Spleen (tissue), 11 donors: ENCODE data around the gene PLK3. TPM values are rescaled to one million over a fixed set of nuclear protein-coding genes. Genes with fewer than 3 reads are reported as not detected.
"Not testable (repeated sequence)": the region's sequence is repeated elsewhere in the genome, so short reads cannot be mapped to it uniquely, and the experiment has no call there.

ENCODE experiments used
- DNase-seq: peaks from one replicate; pipeline ENCODE4 v3.0.0-alpha.2; 2020
- H3K27ac ChIP-seq, 8 donors: fragments of 200-600 bp; sonication (generic) in 7 of 8; 1 replicate in 4 of 8; 2 replicates in 4 of 8; pipeline versions ENCODE4 v1.5.0 to v1.8.0; 2016 to 2021; ENCODE audit warnings: inconsistent platforms in 4 of 8, mild to moderate bottlenecking in 4 of 8, moderate library complexity in 1 of 8
- H3K27me3 ChIP-seq, 7 donors: fragments of 200-600 bp; sonication (generic) in 6 of 7; replicated peaks in 1 of 7; 1 replicate in 4 of 7; 2 replicates in 3 of 7; pipeline versions ENCODE4 v1.5.0 to v1.8.0; 2016 to 2021; ENCODE audit warnings: inconsistent platforms in 3 of 7, mild to moderate bottlenecking in 1 of 7
- H3K36me3 ChIP-seq, 6 donors: fragments of 200-600 bp; sonication (generic) in 5 of 6; 1 replicate in 4 of 6; 2 replicates in 2 of 6; pipeline versions ENCODE4 v1.5.0 to v1.8.0; 2016 to 2021; ENCODE audit warnings: inconsistent platforms in 2 of 6
- H3K4me1 ChIP-seq, 6 donors: fragments of 200-600 bp; sonication (generic) in 5 of 6; 1 replicate in 3 of 6; 2 replicates in 3 of 6; pipeline versions ENCODE4 v1.5.0 to v1.8.0; 2016 to 2021; ENCODE audit warnings: inconsistent platforms in 3 of 6
- H3K4me3 ChIP-seq, 8 donors: fragments of 200-600 bp; sonication (generic) in 7 of 8; 1 replicate in 4 of 8; 2 replicates in 4 of 8; pipeline versions ENCODE4 v1.5.0 to v1.8.0; 2016 to 2021; ENCODE audit warnings: inconsistent platforms in 4 of 8, mild to moderate bottlenecking in 4 of 8, moderate library complexity in 2 of 8
- H3K9me3 ChIP-seq, 8 donors: fragments of 200-600 bp; sonication (generic) in 7 of 8; 1 replicate in 4 of 8; 2 replicates in 4 of 8; pipeline versions ENCODE4 v1.5.0 to v1.8.0; 2016 to 2021; ENCODE audit warnings: inconsistent platforms in 4 of 8
- CTCF ChIP-seq, 11 experiments: fragments of 200-600 bp in 7 of 11; fragments of 450-650 bp in 4 of 11; sonication (generic) in 4 of 11; IDR thresholded peaks in 8 of 11; conservative IDR thresholded peaks in 3 of 11; 1 replicate in 7 of 11; 2 replicates in 4 of 11; pipeline versions ENCODE4 v1.4.0 to v1.8.0; 2016 to 2021; ENCODE audit warnings: antibody characterized with exemption in 11 of 11, inconsistent platforms in 4 of 11, mild to moderate bottlenecking in 1 of 11
- POLR2A ChIP-seq, 3 donors: fragments of 450-650 bp; IDR thresholded peaks; one replicate each; pipeline ENCODE4 v1.5.1; 2017; ENCODE audit warnings: antibody characterized with exemption in 3 of 3, mild to moderate bottlenecking in 1 of 3
- POLR2AphosphoS5 ChIP-seq, 3 donors: sonication (generic); formaldehyde crosslinking; IDR thresholded peaks; one replicate each; pipeline ENCODE4 v1.5.1; 2017; ENCODE audit warnings: antibody characterized with exemption in 3 of 3
- WGBS, 5 donors: extraction: QIAGEN DNeasy Blood & Tissue Kit in 3 of 5; methylation state at CpG; one replicate each; pipeline versions ENCODE4 v1.1.5 to v1.1.7; 2013 to 2018; 5-methylcytosine and 5-hydroxymethylcytosine counted together
- intact Hi-C: fragments of 100-400 bp; cut with DNase I; formaldehyde crosslinking; loops from one replicate; pipeline ENCODE4 v1.15.0; 2023; ENCODE audit warnings: low total_unique reads
- polyA plus RNA-seq, 3 donors: library from polyadenylated mRNA; stranded (reverse); fragments of 200-250 nt; gene quantifications; one replicate each; pipeline ENCODE4 v1.2.1, GENCODE V29; 2013
- total RNA-seq, 7 donors: library from RNA; depleted of rRNA in 3 of 7; stranded (reverse); fragments of >200 nt in 3 of 7; fragmentation: NEBNext Ultra II Directional in 4 of 7; extraction: Animal tissue kit (Norgen Biotek cat#: 25700) in 4 of 7; gene quantifications; one replicate each; pipeline versions ENCODE4 v1.1.0 to v1.2.1, GENCODE V29; 2016 to 2021
- donor health status: healthy with polysubstance abuse.
- donor health status: DM: no; HTN: no; CAD: no; lungs with moderate emphysema.
- donor health status: DM: no; HTN: no; CAD: no.
- donor health status: Bipolar disorder and iron deficiency.
- donor health status: healthy.
- donor health status: DM: no; HTN: no; CAD: no.
- donor health status: DM: yes; HTN: yes; CAD: no.

PLK3 gene
- total and polyA plus RNA-seq, 10 donors = 14.7 to 51.7 (median 27.6) TPM

- peak; percentile 30 for DNase-seq
- Histone ChIP-seq H3K9me3 (no peaks in the 10 kb centered on the region), H3K27me3 (no peaks in the 10 kb centered on the region), H3K4me3 (no peak overlapping the region), H3K27ac (no peak overlapping the region), H3K4me1 (no peaks in the 10 kb centered on the region), H3K36me3 (no peaks in the 10 kb centered on the region)
- TF ChIP-seq CTCF (IDR thresholded peaks at IDR 0.05 in 8 of 11, conservative IDR thresholded peaks at IDR 0.05 in 3 of 11) (no peak), POLR2AphosphoS5 (IDR thresholded peaks at IDR 0.05) (no peak), POLR2A (IDR thresholded peaks at IDR 0.05) (no peak)
- 87 to 93% (median 90%) methylated on average over 9 of the region's 9 CpGs for WGBS, 5 donors
- intact Hi-C loops = no loop called here
Observed at GRCh38 chr1:44792736-44793502, 7.3 kb upstream of the PLK3 start.

DNA sequence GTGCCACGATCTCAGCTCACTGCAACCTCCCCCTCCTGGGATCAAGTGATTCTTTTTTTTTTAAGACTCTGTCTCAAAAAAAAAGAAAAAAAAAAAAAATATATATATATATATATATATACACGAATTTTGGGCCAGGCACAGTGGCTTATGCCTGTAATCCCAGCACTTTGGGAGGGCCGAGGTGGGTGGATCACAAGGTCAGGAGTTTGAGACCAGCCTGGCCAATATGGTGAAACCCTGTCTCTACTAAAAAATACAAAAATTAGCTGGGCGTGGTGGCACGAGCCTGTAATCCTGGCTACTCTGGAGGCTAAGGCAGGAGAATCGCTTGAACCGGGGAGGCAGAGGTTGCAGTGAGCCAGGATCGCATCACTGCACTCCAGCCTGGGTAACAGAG, 2.3 kb upstream of the PLK3 start:
- 85 to 96% (median 89%) methylated on average over 8 of the region's 8 CpGs for WGBS, 5 donors
- H3K36me3 ChIP-seq, H3K9me3 ChIP-seq, H3K4me3 ChIP-seq, intact Hi-C loops, H3K27me3 ChIP-seq: not testable (repeated sequence)
- Histone ChIP-seq H3K4me1 (peaks cover 11 to 36% (median 30%) of the 10 kb centered on the region in 6 donors), H3K27ac (peak overlapping the region in 1 of 8 donors; percentile 95)
- DNase-seq = peak; percentile 53

- H3K36me3 ChIP-seq = peaks cover 0 to 18% (median 10%) of the 10 kb centered on the region in 6 donors
- H3K4me3 ChIP-seq = no peak overlapping the region
- H3K4me1 ChIP-seq = peaks cover 11 to 45% (median 35%) of the 10 kb centered on the region in 6 donors
- no peaks in the 10 kb centered on the region for H3K27me3 ChIP-seq
- TF ChIP-seq POLR2A (IDR thresholded peaks at IDR 0.05) (no peak), POLR2AphosphoS5 (IDR thresholded peaks at IDR 0.05) (no peak), CTCF (IDR thresholded peaks at IDR 0.05 in 8 of 11, conservative IDR thresholded peaks at IDR 0.05 in 3 of 11) (no peak)
- H3K9me3 ChIP-seq = no peaks in the 10 kb centered on the region
- DNase-seq = peak; percentile 80
- 87 to 94% (median 90%) methylated on average over 10 of the region's 10 CpGs for WGBS, 5 donors
- H3K27ac ChIP-seq = peak overlapping the region; percentile 83 to 98 (median 96)
- intact Hi-C loops = no loop called here
Observed at GRCh38 chr1:44798481-44799365, 1.5 kb upstream of the PLK3 start.

GRCh38 chr1:44801491-44802305, 1.5 kb downstream of the PLK3 start:
- WGBS, 5 donors = 50 to 67% (median 62%) methylated on average over 13 of the region's 13 CpGs
- Histone ChIP-seq H3K9me3 (no peaks in the 10 kb centered on the region), H3K4me3 (peak overlapping the region; percentile 16 to 87 (median 78)), H3K4me1 (peaks cover 16 to 74% (median 51%) of the 10 kb centered on the region in 6 donors), H3K27ac (peak overlapping the region in 6 of 8 donors; percentile 26 to 98 (median 94)), H3K36me3 (peaks cover 0 to 47% (median 38%) of the 10 kb centered on the region in 6 donors), H3K27me3 (no peaks in the 10 kb centered on the region)
- DNase-seq = peak; percentile 84
- no peak for TF ChIP-seq CTCF (IDR thresholded peaks at IDR 0.05 in 8 of 11, conservative IDR thresholded peaks at IDR 0.05 in 3 of 11)
- peak in 1 of 3 donors; percentile 6 for TF ChIP-seq POLR2AphosphoS5 (IDR thresholded peaks at IDR 0.05)
- TF ChIP-seq POLR2A (IDR thresholded peaks at IDR 0.05) = no peak
- intact Hi-C loops = no loop called here
